Bronchial smooth muscle cell (primary cell): ENCODE results near the gene FLG2. TPM values are rescaled to one million over a fixed set of nuclear protein-coding genes. Genes with fewer than 3 reads are reported as not detected.

Experiments
- total RNA-seq: library from RNA; depleted of rRNA; stranded (reverse); fragments of >200 nt; gene quantifications from 2 replicates; pipeline ENCODE4 v1.2.1, GENCODE V29; 2014

FLG2 gene
- under 0.01 TPM in 2 replicates for total RNA-seq

DNA sequence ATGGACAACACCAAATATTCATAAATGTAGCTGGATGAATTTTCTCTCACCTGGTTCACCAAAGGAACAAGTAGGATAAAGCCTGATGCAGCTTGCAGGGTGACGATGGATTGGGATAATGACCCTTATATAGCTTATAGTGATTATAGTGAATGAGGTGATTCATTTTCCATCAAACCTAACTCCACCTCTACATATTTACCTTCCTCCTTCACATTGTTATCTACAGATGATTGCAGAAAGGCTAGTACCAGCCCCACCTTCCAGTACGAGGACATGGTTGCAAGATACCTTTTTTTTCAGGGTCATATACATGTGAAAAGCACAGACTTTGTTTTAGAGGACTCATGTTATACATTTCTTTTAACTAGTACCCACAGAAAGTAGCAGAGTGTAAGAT, at the start of gene FLG2:
TSS of gene FLG2 (minus strand) at position 101 of the 400 bp plus-strand sequence. CDS start 1,122 bp downstream, outside the sequence.

DNA sequence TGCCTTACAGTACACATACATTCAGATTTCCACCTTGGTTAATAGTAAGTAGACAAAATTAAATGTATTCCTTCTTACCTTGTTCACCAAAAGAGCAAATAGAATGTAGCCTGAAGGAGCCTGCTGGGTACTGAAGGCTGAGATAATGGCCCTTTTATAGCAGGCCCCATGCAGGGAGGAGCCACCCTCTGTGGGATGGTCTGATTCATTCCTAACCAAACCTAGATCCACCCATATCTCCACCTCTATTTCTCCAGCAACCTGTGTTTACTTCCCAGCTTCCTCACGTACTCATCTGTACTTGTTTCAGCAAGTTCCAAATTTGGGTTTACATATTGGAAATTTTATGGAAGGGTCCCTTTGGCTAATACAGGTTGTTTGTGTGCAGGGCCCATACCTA, 34.7 kb downstream of the FLG2 start, which contains the start of gene FLG:
TSS of gene FLG (minus strand) at position 129 of the 400 bp plus-strand sequence. CDS start 9,783 bp downstream, outside the sequence.

Other genes with a start within 250 kb of the FLG2 start
- gene TCHH, start 244.6 kb downstream of the FLG2 start, total RNA-seq, result 0.16 TPM in 1 of 2 replicates, not detected in the other
- gene RPTN, start 200.8 kb downstream of the FLG2 start, total RNA-seq, result not detected in 2 replicates
- not detected in 2 replicates for gene HRNR, start 135.8 kb downstream of the FLG2 start, total RNA-seq
- gene FLG, start 34.8 kb downstream of the FLG2 start, total RNA-seq, result under 0.01 TPM in 1 of 2 replicates, not detected in the other
- under 0.01 and 0.09 TPM in 2 replicates for gene CRNN, start 54.3 kb upstream of the FLG2 start, total RNA-seq
- gene LCE5A, start 150.8 kb upstream of the FLG2 start, total RNA-seq, result not detected in 2 replicates
- not detected in 2 replicates for gene CRCT1, start 154.5 kb upstream of the FLG2 start, total RNA-seq
- gene LCE3E, start 206.8 kb upstream of the FLG2 start, total RNA-seq, result not detected in 2 replicates
- gene LCE3D, start 220.5 kb upstream of the FLG2 start, total RNA-seq, result not detected in 2 replicates
- not detected in 2 replicates for gene LCE3C, start 240.2 kb upstream of the FLG2 start, total RNA-seq